Testis (tissue), 3 donors: Measurements from ENCODE around the gene RASGEF1C. TPM values are rescaled to one million over a fixed set of nuclear protein-coding genes. Genes with fewer than 3 reads are reported as not detected.

Experiments
- DNase-seq: peaks from one replicate; pipeline ENCODE4 v3.0.0-alpha.2; 2019
- H3K27ac ChIP-seq, 2 donors: fragments of 200-600 bp; sonication (generic); one replicate each; pipeline ENCODE4 v1.5.1; 2019
- H3K27me3 ChIP-seq: fragments of 200-600 bp; sonication (generic); one replicate; pipeline ENCODE4 v1.5.1; 2019
- H3K36me3 ChIP-seq: fragments of 200-600 bp; sonication (generic); one replicate; pipeline ENCODE4 v1.5.1; 2017; ENCODE audit warnings: low read depth; ENCODE audit errors: missing control alignments
- H3K4me1 ChIP-seq: fragments of 200-600 bp; sonication (generic); one replicate; pipeline ENCODE4 v1.5.1; 2019
- H3K4me3 ChIP-seq, 2 donors: fragments of 200-600 bp; sonication (generic); one replicate each; pipeline ENCODE4 v1.5.1; 2017 to 2019
- H3K9me3 ChIP-seq: fragments of 200-600 bp; sonication (generic); one replicate; pipeline ENCODE4 v1.5.1; 2017
- CTCF ChIP-seq, 3 experiments: fragments of 450-650 bp in 2 of 3; fragments of 200-600 bp in 1 of 3; sonication (generic) in 1 of 3; IDR thresholded peaks; one replicate each; pipeline ENCODE4 v1.5.1; 2016 to 2019; ENCODE audit warnings: antibody characterized with exemption in 3 of 3, mild to moderate bottlenecking in 2 of 3, moderate library complexity in 1 of 3
- POLR2A ChIP-seq: fragments of 450-650 bp; IDR thresholded peaks from one replicate; pipeline ENCODE4 v1.6.1; 2017; ENCODE audit warnings: antibody characterized with exemption, mild to moderate bottlenecking, moderate library complexity
- WGBS, 2 donors: methylation state at CpG; one replicate each; pipeline ENCODE4 v1.1.5; 2018; 5-methylcytosine and 5-hydroxymethylcytosine counted together
- intact Hi-C: fragments of 100-400 bp; cut with DNase I; formaldehyde crosslinking; loops from one replicate; pipeline ENCODE4 v1.15.1; 2023; ENCODE audit warnings: low total_unique reads
- polyA plus RNA-seq: library from polyadenylated mRNA; stranded (reverse); fragments of 350-450 nt; fragmentation: Illumina TruSeq; extraction: RNeasy Lipid Tissue Mini Kit (QIAGEN cat#74804); gene quantifications from one replicate; pipeline ENCODE4 v1.2.3, GENCODE V29; 2014; ENCODE audit warnings: low read depth, low replicate concordance; ENCODE audit not compliant: insufficient read depth
- total RNA-seq, 2 donors: library from RNA; depleted of rRNA; stranded (reverse); fragments of >200 nt; gene quantifications; one replicate each; pipeline ENCODE4 v1.2.3, GENCODE V29; 2016

Gene RASGEF1C
- total and polyA plus RNA-seq, 3 donors from 2014 or later: 8.0 to 19.0 (median 8.5) TPM

DNA sequence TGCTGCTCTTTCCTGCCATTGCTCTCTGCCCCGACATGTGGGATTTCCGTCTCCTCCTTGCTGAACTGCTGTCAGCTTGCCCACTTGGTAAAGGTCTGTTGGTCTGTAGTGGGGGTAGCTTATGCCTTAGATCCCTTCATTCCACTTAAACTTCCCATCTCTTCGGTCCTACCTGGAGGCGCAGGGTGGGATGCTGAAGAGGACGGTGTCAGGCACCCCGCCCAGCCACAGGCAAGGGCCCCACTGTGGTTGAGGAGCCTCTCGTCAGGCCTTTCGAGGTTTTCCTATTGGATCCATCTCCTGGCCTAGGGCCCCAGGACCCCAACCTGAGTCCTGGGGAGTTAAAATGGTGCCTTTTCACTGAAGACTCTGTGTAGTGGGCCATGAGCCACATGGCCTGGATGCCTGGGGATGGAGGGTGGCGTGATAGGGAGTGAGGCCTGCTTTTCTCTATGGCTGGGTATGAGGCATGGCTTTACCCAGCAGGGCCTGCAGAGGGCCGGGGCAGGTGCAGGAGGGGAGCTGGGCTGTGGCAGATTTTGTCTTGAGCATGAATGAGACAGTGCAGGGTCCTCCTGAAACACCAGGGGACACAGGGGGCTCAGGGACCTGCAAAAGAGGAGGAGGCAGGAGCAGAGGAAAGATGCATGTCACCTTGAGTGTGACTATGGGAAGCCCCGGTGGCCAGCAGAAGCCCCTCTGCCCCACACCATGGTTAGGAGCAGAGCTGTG is 111.7 kb downstream of the RASGEF1C start:
- Histone ChIP-seq H3K4me1 (peaks cover 3% of the 10 kb centered on the region), H3K27me3 (no peaks in the 10 kb centered on the region), H3K27ac (no peak overlapping the region), H3K36me3 (no peaks in the 10 kb centered on the region), H3K4me3 (no peak overlapping the region), H3K9me3 (no peaks in the 10 kb centered on the region)
- TF ChIP-seq POLR2A (no peak), CTCF (IDR thresholded peaks at IDR 0.05) (no peak)
- no peak for DNase-seq
- 89% methylated on average over 11 of the region's 11 CpGs for WGBS, 2 donors
- intact Hi-C loops: no loop called here

DNA sequence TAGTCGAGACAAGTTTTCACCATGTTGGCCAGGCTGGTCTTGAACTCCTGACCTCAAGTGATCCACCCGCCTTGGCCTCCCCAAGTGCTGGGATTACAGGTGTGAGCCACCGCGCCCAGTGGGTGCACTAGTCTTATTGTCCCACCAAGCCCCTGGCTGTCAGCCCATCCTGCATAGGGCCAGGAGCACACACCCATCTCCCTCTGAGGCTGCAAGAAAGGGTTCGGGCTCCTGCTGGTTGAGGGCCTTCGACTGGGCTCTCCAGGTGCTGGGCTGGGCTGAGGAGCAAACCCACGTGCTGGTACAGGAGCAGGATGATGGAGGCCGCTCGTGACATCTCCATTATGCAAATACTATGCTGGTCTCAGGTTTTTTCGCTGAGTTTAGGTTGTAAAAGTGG is 112.4 kb downstream of the RASGEF1C start:
- intact Hi-C loops: no loop called here
- no peak for TF ChIP-seq CTCF (IDR thresholded peaks at IDR 0.05)
- TF ChIP-seq POLR2A: no peak
- 85 to 93% methylated on average over 9 to 10 of the region's 10 CpGs for WGBS, 2 donors
- Histone ChIP-seq H3K27me3 (no peaks in the 10 kb centered on the region), H3K4me1 (peaks cover 3% of the 10 kb centered on the region), H3K27ac (no peak overlapping the region), H3K36me3 (no peaks in the 10 kb centered on the region), H3K4me3 (no peak overlapping the region), H3K9me3 (no peaks in the 10 kb centered on the region)
- no peak for DNase-seq

DNA sequence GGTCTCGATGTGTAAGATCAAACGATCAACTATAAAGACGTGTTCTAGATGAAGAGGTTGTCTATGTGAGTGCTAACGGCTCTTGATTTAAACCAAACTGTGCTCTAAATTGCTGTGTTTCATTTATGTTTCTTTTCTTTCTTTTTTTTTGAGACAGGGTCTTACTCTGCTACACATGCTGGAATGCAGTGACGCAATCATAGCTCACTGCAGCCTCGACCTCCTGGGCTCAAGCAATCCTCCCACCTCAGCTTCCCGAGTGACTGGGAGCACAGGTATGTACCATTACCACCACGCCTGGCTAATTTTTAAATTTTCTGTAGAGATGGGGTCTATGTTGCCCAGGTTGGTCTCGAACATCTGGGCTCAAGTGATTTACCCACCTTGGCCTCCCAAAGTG is 113.5 kb downstream of the RASGEF1C start:
- DNase-seq: no peak
- intact Hi-C loops: no loop called here
- Histone ChIP-seq H3K27ac (no peak overlapping the region), H3K36me3 (no peaks in the 10 kb centered on the region), H3K4me1 (peaks cover 6% of the 10 kb centered on the region), H3K4me3 (no peak overlapping the region), H3K9me3 (no peaks in the 10 kb centered on the region), H3K27me3 (no peaks in the 10 kb centered on the region)
- TF ChIP-seq CTCF (IDR thresholded peaks at IDR 0.05) (no peak), POLR2A (no peak)
- 66 to 71% methylated on average over 9 of the region's 9 CpGs for WGBS, 2 donors

GRCh38 chr5:180093651-180094382 is 115.2 kb downstream of the RASGEF1C start:
- no peaks in the 10 kb centered on the region for H3K36me3 ChIP-seq
- peak overlapping the region; percentile 52 to 74 for H3K27ac ChIP-seq
- no peak for TF ChIP-seq POLR2A
- no peak for TF ChIP-seq CTCF (IDR thresholded peaks at IDR 0.05)
- peaks cover 6% of the 10 kb centered on the region for H3K4me1 ChIP-seq
- DNase-seq: peak; percentile 88
- intact Hi-C loops: no loop called here
- H3K27me3 ChIP-seq: no peaks in the 10 kb centered on the region
- H3K9me3 ChIP-seq: no peaks in the 10 kb centered on the region
- H3K4me3 ChIP-seq: no peak overlapping the region
- 64 to 65% methylated on average over 9 of the region's 9 CpGs for WGBS, 2 donors
